ENCODE measurements around the gene BICDL1. TPM values are rescaled to one million over a fixed set of nuclear protein-coding genes. Genes with fewer than 3 reads are reported as not detected.
"Not testable (repeated sequence)": the region's sequence is repeated elsewhere in the genome, so short reads cannot be mapped to it uniquely, and the experiment has no call there.

Gene BICDL1
- total and polyA plus RNA-seq, 5 donors from 2014 or later = 0.93 to 134 (median 1.6) TPM

GRCh38 chr12:120007272-120007671 is 18.2 kb downstream of the BICDL1 start:
- DNase-seq (peak; percentile 47 to 87 (median 68)), ATAC-seq (ENCODE audit: low read depth in 2 of 2) (peak; percentile 79 to 89)
- H3K36me3 ChIP-seq (ENCODE audit: control insufficient read depth, insufficient read depth, low read length) = peaks cover 17% of the 10 kb centered on the region
- H3K27ac Mint-ChIP-seq = peak overlapping the region; percentile 50 to 93 (median 91)
- H3K4me1 Mint-ChIP-seq = peaks cover 37 to 63% (median 50%) of the 10 kb centered on the region in 4 donors
- H3K27me3 Mint-ChIP-seq = no peaks in the 10 kb centered on the region
- H3K27me3 ChIP-seq (ENCODE audit: control insufficient read depth, insufficient read depth, low read length) = no peaks in the 10 kb centered on the region
- peak overlapping the region in 3 of 4 donors; percentile 11 to 55 (median 39) for H3K4me3 Mint-ChIP-seq
- H3K9me3 Mint-ChIP-seq = no peaks in the 10 kb centered on the region
- peak overlapping the region; percentile 74 for H3K27ac ChIP-seq (ENCODE audit: insufficient read depth, low read length, poor library complexity, severe bottlenecking)
- peaks cover 22% of the 10 kb centered on the region for H3K36me3 Mint-ChIP-seq
- H3K9me3 ChIP-seq (ENCODE audit: control insufficient read depth in 2 of 2, low read length in 2 of 2) = no peaks in the 10 kb centered on the region
- peak overlapping the region; percentile 34 for H3K4me3 ChIP-seq (ENCODE audit: low read depth, low read length)
- H3K4me1 ChIP-seq (ENCODE audit: control insufficient read depth, insufficient read depth, low read length, poor library complexity, severe bottlenecking) = peaks cover 42% of the 10 kb centered on the region

GRCh38 chr12:120010661-120011230 is 21.7 kb downstream of the BICDL1 start:
- Mint-ChIP-seq H3K27me3 (no peaks in the 10 kb centered on the region), H3K4me3 (peak overlapping the region in 2 of 4 donors; percentile 37 to 66), H3K27ac (peak overlapping the region; percentile 80 to 99 (median 89)), H3K4me1 (peaks cover 51 to 93% (median 69%) of the 10 kb centered on the region in 4 donors), H3K9me3 (peaks cover 0 to 2% (median 0%) of the 10 kb centered on the region in 7 donors), H3K36me3 (peaks cover 9% of the 10 kb centered on the region)
- Histone ChIP-seq H3K4me3 (ENCODE audit: low read depth, low read length) (no peak overlapping the region), H3K9me3 (ENCODE audit: control insufficient read depth in 2 of 2, low read length in 2 of 2) (no peaks in the 10 kb centered on the region), H3K36me3 (ENCODE audit: control insufficient read depth, insufficient read depth, low read length) (peaks cover 11% of the 10 kb centered on the region), H3K4me1 (ENCODE audit: control insufficient read depth, insufficient read depth, low read length, poor library complexity, severe bottlenecking) (peaks cover 75% of the 10 kb centered on the region), H3K27ac (ENCODE audit: insufficient read depth, low read length, poor library complexity, severe bottlenecking) (peak overlapping the region; percentile 94), H3K27me3 (ENCODE audit: control insufficient read depth, insufficient read depth, low read length) (no peaks in the 10 kb centered on the region)
- DNase-seq (peak in 2 of 3 donors; percentile 14 to 65), ATAC-seq (ENCODE audit: low read depth in 2 of 2) (no peak)

- H3K36me3 ChIP-seq (ENCODE audit: control insufficient read depth, insufficient read depth, low read length) = peaks cover 11% of the 10 kb centered on the region
- peak overlapping the region; percentile 89 to 99 (median 96) for H3K27ac Mint-ChIP-seq
- H3K27ac ChIP-seq (ENCODE audit: insufficient read depth, low read length, poor library complexity, severe bottlenecking) = peak overlapping the region; percentile 94
- H3K27me3 ChIP-seq (ENCODE audit: control insufficient read depth, insufficient read depth, low read length) = no peaks in the 10 kb centered on the region
- peak overlapping the region; percentile 79 for H3K4me3 ChIP-seq (ENCODE audit: low read depth, low read length)
- peak overlapping the region; percentile 2 to 76 (median 67) for H3K4me3 Mint-ChIP-seq
- peaks cover 65% of the 10 kb centered on the region for H3K4me1 ChIP-seq (ENCODE audit: control insufficient read depth, insufficient read depth, low read length, poor library complexity, severe bottlenecking)
- H3K27me3 Mint-ChIP-seq = no peaks in the 10 kb centered on the region
- peak; percentile 52 to 71 for ATAC-seq (ENCODE audit: low read depth in 2 of 2)
- peaks cover 0 to 2% (median 0%) of the 10 kb centered on the region in 7 donors for H3K9me3 Mint-ChIP-seq
- H3K9me3 ChIP-seq (ENCODE audit: control insufficient read depth in 2 of 2, low read length in 2 of 2) = no peaks in the 10 kb centered on the region
- H3K4me1 Mint-ChIP-seq = peaks cover 37 to 87% (median 61%) of the 10 kb centered on the region in 4 donors
- DNase-seq = peak; percentile 73 to 84 (median 81)
- H3K36me3 Mint-ChIP-seq = peaks cover 9% of the 10 kb centered on the region
Observed at GRCh38 chr12:120012067-120012621, 23.1 kb downstream of the BICDL1 start.

- peaks cover 0 to 2% (median 0%) of the 10 kb centered on the region in 7 donors for H3K9me3 Mint-ChIP-seq
- Histone ChIP-seq H3K36me3 (ENCODE audit: control insufficient read depth, insufficient read depth, low read length) (peaks cover 9% of the 10 kb centered on the region), H3K27ac (ENCODE audit: insufficient read depth, low read length, poor library complexity, severe bottlenecking) (peak overlapping the region; percentile 94), H3K4me3 (ENCODE audit: low read depth, low read length) (peak overlapping the region; percentile 65), H3K27me3 (ENCODE audit: control insufficient read depth, insufficient read depth, low read length) (no peaks in the 10 kb centered on the region), H3K9me3 (ENCODE audit: control insufficient read depth in 2 of 2, low read length in 2 of 2) (no peaks in the 10 kb centered on the region), H3K4me1 (ENCODE audit: control insufficient read depth, insufficient read depth, low read length, poor library complexity, severe bottlenecking) (peaks cover 56% of the 10 kb centered on the region)
- H3K4me1 Mint-ChIP-seq = peaks cover 30 to 71% (median 48%) of the 10 kb centered on the region in 4 donors
- H3K36me3 Mint-ChIP-seq = peaks cover 5% of the 10 kb centered on the region
- H3K27ac Mint-ChIP-seq = peak overlapping the region; percentile 89 to 99 (median 96)
- DNase-seq (peak; percentile 63 to 90 (median 79)), ATAC-seq (ENCODE audit: low read depth in 2 of 2) (peak; percentile 87 to 93)
- no peaks in the 10 kb centered on the region for H3K27me3 Mint-ChIP-seq
- peak overlapping the region; percentile 49 to 80 (median 72) for H3K4me3 Mint-ChIP-seq
Observed at GRCh38 chr12:120013659-120014380, 24.8 kb downstream of the BICDL1 start.

- not testable (repeated sequence) for H3K9me3 Mint-ChIP-seq; H3K27me3 ChIP-seq (ENCODE audit: control insufficient read depth, insufficient read depth, low read length); H3K9me3 ChIP-seq (ENCODE audit: control insufficient read depth in 2 of 2, low read length in 2 of 2); ATAC-seq (ENCODE audit: low read depth in 2 of 2); H3K36me3 ChIP-seq (ENCODE audit: control insufficient read depth, insufficient read depth, low read length); H3K27me3 Mint-ChIP-seq; H3K36me3 Mint-ChIP-seq; DNase-seq
- peak overlapping the region; percentile 65 for H3K4me3 ChIP-seq (ENCODE audit: low read depth, low read length)
- peak overlapping the region; percentile 89 to 99 (median 96) for H3K27ac Mint-ChIP-seq
- peaks cover 27 to 67% (median 46%) of the 10 kb centered on the region in 4 donors for H3K4me1 Mint-ChIP-seq
- H3K4me3 Mint-ChIP-seq = peak overlapping the region; percentile 49 to 80 (median 72)
- H3K4me1 ChIP-seq (ENCODE audit: control insufficient read depth, insufficient read depth, low read length, poor library complexity, severe bottlenecking) = peaks cover 56% of the 10 kb centered on the region
- H3K27ac ChIP-seq (ENCODE audit: insufficient read depth, low read length, poor library complexity, severe bottlenecking) = peak overlapping the region; percentile 94
Observed at GRCh38 chr12:120014381-120014735, 25.3 kb downstream of the BICDL1 start.

- peaks cover 55% of the 10 kb centered on the region for H3K4me1 ChIP-seq (ENCODE audit: control insufficient read depth, insufficient read depth, low read length, poor library complexity, severe bottlenecking)
- H3K27me3 Mint-ChIP-seq = no peaks in the 10 kb centered on the region
- H3K36me3 Mint-ChIP-seq = no peaks in the 10 kb centered on the region
- peaks cover 31 to 61% (median 46%) of the 10 kb centered on the region in 4 donors for H3K4me1 Mint-ChIP-seq
- no peaks in the 10 kb centered on the region for H3K36me3 ChIP-seq (ENCODE audit: control insufficient read depth, insufficient read depth, low read length)
- H3K9me3 Mint-ChIP-seq = peaks cover 0 to 2% (median 0%) of the 10 kb centered on the region in 7 donors
- H3K4me3 Mint-ChIP-seq = peak overlapping the region; percentile 33 to 65 (median 58)
- ATAC-seq (ENCODE audit: low read depth in 2 of 2) = no peak
- peak overlapping the region; percentile 94 for H3K27ac ChIP-seq (ENCODE audit: insufficient read depth, low read length, poor library complexity, severe bottlenecking)
- peak in 2 of 3 donors; percentile 23 to 27 for DNase-seq
- no peaks in the 10 kb centered on the region for H3K27me3 ChIP-seq (ENCODE audit: control insufficient read depth, insufficient read depth, low read length)
- H3K4me3 ChIP-seq (ENCODE audit: low read depth, low read length) = peak overlapping the region; percentile 8
- no peaks in the 10 kb centered on the region for H3K9me3 ChIP-seq (ENCODE audit: control insufficient read depth in 2 of 2, low read length in 2 of 2)
- H3K27ac Mint-ChIP-seq = peak overlapping the region; percentile 89 to 99 (median 96)
Observed at GRCh38 chr12:120015313-120015712, 26.3 kb downstream of the BICDL1 start.

GRCh38 chr12:120016199-120016598 is 27.2 kb downstream of the BICDL1 start:
- H3K27me3 ChIP-seq (ENCODE audit: control insufficient read depth, insufficient read depth, low read length); H3K4me3 ChIP-seq (ENCODE audit: low read depth, low read length); ATAC-seq (ENCODE audit: low read depth in 2 of 2); H3K36me3 Mint-ChIP-seq; H3K36me3 ChIP-seq (ENCODE audit: control insufficient read depth, insufficient read depth, low read length); H3K9me3 ChIP-seq (ENCODE audit: control insufficient read depth in 2 of 2, low read length in 2 of 2); H3K9me3 Mint-ChIP-seq; DNase-seq; H3K27me3 Mint-ChIP-seq: not testable (repeated sequence)
- Mint-ChIP-seq H3K4me1 (peaks cover 31 to 52% (median 40%) of the 10 kb centered on the region in 4 donors), H3K27ac (peak overlapping the region; percentile 89 to 99 (median 96)), H3K4me3 (peak overlapping the region in 2 of 4 donors; percentile 11 to 52)
- H3K27ac ChIP-seq (ENCODE audit: insufficient read depth, low read length, poor library complexity, severe bottlenecking) = peak overlapping the region; percentile 94
- peaks cover 46% of the 10 kb centered on the region for H3K4me1 ChIP-seq (ENCODE audit: control insufficient read depth, insufficient read depth, low read length, poor library complexity, severe bottlenecking)
